Measurements from ENCODE around the gene CDKN2B-AS1.

Gene CDKN2B-AS1

GRCh38 chr9:21994556-21995005 lies at the start of gene CDKN2B-AS1:
TSS of gene CDKN2B-AS1 (plus strand) at chr9:21994791.
- in situ Hi-C loops (cut with MboI; ENCODE audit: low sequenced_read_pairs) = loop anchor here (25.0 kb wide), 1 partner anchor 218 kb away; no protein-coding TSS in a partner anchor

DNA sequence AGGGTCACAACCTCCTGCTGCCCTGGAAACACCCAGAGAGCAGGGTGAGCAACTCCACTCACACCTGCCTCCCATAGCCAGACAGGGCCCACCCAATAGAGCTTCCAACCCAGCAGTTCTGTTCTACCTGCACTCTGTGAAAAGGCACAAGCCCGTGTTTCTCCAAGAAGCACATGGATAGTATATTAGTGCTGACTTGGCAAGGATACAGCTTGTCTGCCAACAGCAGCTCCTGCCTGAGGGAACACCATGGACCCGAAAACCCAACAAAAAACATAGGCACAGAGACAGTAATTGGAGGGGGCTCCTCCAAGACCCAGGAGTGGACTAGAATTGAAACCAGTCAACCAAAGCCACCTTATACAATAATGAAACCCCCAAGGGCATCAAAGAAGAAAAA lies 49.0 kb upstream of the CDKN2B-AS1 start:
- in situ Hi-C loops (cut with MboI; ENCODE audit: low sequenced_read_pairs) = no loop called here

GRCh38 chr9:21958833-21959232 lies 35.8 kb upstream of the CDKN2B-AS1 start:
- in situ Hi-C loops (cut with MboI; ENCODE audit: low sequenced_read_pairs) = loop anchor here (25.0 kb wide), 1 partner anchor 122 kb away; no protein-coding TSS in a partner anchor

DNA sequence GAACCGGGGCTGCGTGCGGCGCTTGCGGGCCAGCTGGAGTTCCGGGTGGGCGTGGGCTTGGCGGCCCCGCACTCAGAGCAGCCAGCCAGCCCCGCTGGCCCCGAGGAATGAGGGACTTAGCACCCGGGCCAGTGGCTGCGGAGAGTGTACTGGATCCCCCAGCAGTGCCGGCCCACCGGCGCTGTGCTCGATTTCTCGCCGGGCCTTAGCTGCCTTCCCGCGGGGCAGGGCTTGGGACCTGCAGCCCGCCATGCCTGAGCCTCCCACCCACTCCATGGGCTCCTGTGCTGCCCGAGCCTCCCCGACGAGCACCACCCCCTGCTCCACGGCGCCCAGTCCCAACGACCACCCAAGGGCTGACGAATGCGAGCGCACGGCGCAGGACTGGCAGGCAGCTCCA lies 35.3 kb upstream of the CDKN2B-AS1 start:
- in situ Hi-C loops (cut with MboI; ENCODE audit: low sequenced_read_pairs) = loop anchor here (25.0 kb wide), 1 partner anchor 122 kb away; no protein-coding TSS in a partner anchor

- in situ Hi-C loops (cut with MboI; ENCODE audit: low sequenced_read_pairs) = loop anchor here (25.0 kb wide), 1 partner anchor 124 kb away; no protein-coding TSS in a partner anchor
Observed at GRCh38 chr9:21961569-21961968, 33.0 kb upstream of the CDKN2B-AS1 start.

DNA sequence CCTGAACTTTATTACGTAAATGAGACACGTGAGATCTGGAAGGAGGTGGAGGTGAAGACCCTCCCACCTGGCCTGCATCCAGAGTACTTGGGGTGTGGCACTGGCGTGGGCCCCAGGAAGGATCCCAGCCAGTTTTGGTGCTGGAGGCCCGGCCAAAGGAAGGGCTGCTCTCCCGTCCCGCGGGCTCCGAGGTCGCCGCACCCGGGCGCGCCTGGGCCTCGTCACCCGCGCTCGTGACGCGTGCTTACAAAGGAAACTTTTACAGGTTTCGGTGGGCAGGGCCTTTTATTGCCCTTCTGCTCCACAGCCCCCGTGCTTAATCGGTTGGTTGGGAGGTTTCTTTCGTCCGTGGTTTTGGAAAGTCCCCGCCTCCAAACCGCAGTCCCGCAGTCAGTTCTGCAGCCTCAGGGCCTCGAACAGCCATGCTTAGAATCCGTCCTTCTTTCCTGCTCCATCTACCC lies 29.6 kb upstream of the CDKN2B-AS1 start:
- in situ Hi-C loops (cut with MboI; ENCODE audit: low sequenced_read_pairs) = loop anchor here (25.0 kb wide), 1 partner anchor 128 kb away; no protein-coding TSS in a partner anchor

DNA sequence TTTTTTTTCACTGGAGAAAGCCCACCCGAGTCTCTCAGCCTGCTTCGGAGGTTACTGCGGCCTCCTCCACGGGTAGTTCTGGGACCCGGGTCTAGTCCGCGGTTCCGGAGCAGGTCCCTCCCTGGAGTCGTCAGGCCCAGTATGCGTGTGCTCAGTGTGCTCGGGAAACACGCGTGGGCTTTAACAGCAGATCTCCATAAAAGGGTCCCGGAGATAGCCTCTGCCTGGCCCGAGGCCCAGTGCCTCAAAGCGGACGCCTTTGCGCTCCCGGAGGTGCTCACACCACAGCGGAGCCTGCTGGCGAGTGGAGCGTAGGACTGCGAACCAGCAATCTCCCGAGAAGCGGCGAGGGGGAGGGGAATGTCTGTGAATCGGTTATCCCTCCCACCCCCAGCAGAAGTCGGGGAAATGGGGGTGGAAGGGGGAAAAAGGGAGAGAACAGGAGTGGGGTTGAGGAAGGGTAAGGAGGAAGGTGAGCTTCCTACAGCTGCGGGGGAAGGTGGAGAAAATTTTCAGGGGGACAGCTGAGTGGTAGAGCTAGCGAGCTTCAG lies 29.1 kb upstream of the CDKN2B-AS1 start:
- in situ Hi-C loops (cut with MboI; ENCODE audit: low sequenced_read_pairs) = loop anchor here (25.0 kb wide), 1 partner anchor 128 kb away; no protein-coding TSS in a partner anchor

DNA sequence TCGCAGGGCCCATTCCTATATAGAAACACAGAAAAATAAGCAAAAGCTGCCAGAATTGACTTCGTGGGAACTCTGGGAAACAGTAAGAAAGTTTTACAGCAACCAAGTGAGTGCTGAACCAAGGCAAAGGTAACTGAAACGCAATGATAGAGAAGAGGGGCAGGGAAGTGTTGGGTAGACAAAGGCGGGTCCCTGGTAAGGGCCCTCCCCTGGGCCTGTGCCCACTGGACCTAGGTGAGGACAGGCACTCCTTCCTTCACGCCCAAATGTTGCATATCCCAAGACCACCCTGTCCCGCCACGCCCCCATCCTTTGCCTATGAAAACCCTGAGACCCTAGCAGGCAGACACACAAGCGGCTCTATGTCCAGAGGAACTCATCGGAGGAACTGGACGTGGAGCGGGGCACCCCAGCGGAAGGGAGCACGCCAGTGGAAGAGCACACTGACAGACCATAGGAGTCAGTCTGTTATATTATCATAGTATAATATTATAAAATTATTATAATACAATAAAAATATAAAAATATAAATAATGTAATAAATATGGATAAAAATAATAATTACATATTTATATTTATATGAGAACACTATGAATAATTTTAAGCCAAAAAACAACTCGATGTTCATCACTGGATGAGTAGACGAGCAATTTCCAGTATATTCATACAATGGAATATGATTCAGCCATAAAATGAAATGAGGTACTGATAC lies 28.3 kb upstream of the CDKN2B-AS1 start:
- in situ Hi-C loops (cut with MboI; ENCODE audit: low sequenced_read_pairs) = loop anchor here (25.0 kb wide), 1 partner anchor 129 kb away; no protein-coding TSS in a partner anchor

DNA sequence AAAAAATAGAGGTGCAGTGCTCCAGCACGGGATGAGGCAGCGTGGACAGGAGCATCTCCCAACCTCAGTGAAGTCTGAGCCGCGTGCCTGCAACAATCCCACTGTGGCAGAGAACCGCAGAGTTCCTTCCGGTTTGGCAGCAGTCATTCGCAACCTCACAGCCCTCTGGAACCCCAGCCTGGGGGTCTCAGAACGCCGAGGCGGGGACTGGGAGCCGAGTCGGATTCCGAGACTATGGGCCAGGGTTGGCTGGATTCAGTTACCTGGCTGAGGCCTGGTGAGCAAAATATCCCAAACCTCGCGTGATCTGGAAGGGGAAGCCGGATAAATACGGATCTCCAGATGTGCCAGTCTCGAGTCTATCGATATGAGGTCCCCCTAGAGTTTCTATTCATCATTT lies 27.4 kb upstream of the CDKN2B-AS1 start:
- in situ Hi-C loops (cut with MboI; ENCODE audit: low sequenced_read_pairs) = loop anchor here (25.0 kb wide), 1 partner anchor 130 kb away; no protein-coding TSS in a partner anchor

GRCh38 chr9:21967702-21968101 lies 26.9 kb upstream of the CDKN2B-AS1 start:
- in situ Hi-C loops (cut with MboI; ENCODE audit: low sequenced_read_pairs) = loop anchor here (25.0 kb wide), 1 partner anchor 130 kb away; no protein-coding TSS in a partner anchor

DNA sequence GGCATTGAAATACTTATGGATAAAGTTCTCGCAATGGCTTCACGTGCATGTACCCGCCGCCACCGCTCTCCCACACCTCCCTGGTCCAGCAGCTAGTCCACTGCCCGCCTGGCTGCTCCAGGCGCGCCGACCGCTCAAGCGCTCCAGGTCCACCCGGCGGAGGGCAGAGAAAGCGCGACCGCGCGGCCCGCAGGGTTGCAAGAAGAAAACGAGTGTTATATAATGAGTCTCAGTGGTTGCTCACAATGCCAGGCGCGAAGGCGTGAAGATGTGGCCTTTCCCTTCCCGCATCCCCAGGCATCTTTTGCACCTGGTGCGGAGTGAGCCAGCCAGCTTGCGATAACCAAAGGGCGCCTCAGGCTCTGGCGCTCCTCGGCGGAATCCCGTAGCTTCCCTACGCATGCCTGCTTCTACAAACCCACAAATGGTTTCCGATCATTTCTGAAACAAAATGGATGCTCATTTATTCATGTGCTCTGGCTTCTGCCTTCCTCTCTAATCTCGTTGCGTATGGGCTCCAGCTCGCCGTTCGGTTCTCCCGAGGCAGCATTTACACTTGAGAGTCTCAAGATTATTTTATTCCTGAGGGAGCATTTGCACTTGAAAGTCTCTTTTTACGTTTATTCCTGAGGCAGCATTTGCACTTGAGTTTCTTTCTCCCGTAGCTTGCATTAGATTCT lies 26.1 kb upstream of the CDKN2B-AS1 start:
- in situ Hi-C loops (cut with MboI; ENCODE audit: low sequenced_read_pairs) = loop anchor here (25.0 kb wide), 1 partner anchor 131 kb away; no protein-coding TSS in a partner anchor

- in situ Hi-C loops (cut with MboI; ENCODE audit: low sequenced_read_pairs) = loop anchor here (25.0 kb wide), 1 partner anchor 132 kb away; no protein-coding TSS in a partner anchor
Observed at GRCh38 chr9:21969011-21969940, 25.3 kb upstream of the CDKN2B-AS1 start.

DNA sequence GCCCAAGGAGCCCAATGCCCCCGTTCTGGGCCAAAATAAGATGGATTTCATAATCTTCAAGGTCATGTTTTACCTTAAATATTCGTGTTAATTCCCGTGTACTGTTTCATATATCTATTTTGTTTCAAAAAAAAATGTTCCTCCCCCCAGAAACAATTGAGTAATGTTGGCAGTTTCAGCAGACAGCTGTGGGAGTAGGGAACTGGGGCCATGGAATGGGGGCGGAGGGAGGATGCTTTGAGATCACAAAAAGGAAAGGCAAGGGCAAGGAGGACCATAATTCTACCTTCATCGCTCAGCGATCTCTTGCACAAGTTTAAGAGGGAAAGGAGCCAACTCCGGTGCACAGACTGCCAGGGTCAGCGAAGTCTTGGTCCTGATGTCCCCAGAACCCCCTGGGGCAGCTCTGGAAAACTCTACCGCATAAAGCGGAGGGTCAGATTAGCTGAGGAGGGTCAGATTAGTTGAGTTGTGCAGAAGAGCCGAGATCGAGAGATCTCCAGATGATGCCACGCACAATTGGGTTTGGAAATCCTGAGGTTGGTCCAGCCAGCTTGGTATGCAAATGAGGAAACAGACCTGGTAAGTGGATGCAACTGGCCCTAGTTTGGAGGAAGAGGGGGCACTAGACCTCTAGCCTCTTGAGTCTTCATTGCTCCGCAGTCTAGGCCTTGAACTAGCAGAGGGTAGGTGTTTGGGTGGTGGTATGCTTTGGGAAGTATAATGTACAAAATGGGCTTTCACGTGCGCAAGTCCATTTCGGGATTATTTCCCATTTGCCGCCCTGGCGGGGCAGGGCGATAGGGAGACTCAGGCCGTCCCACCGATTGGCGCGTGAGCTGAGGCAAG lies 24.4 kb upstream of the CDKN2B-AS1 start:
- in situ Hi-C loops (cut with MboI; ENCODE audit: low sequenced_read_pairs) = loop anchor here (25.0 kb wide), 1 partner anchor 133 kb away; no protein-coding TSS in a partner anchor

- in situ Hi-C loops (cut with MboI; ENCODE audit: low sequenced_read_pairs) = loop anchor here (25.0 kb wide), 1 partner anchor 134 kb away; no protein-coding TSS in a partner anchor
Observed at GRCh38 chr9:21970800-21971640, 23.6 kb upstream of the CDKN2B-AS1 start.

GRCh38 chr9:21972361-21972760 lies 22.2 kb upstream of the CDKN2B-AS1 start:
- in situ Hi-C loops (cut with MboI; ENCODE audit: low sequenced_read_pairs) = loop anchor here (25.0 kb wide), 1 partner anchor 135 kb away; no protein-coding TSS in a partner anchor

GRCh38 chr9:21974343-21974721 lies 20.3 kb upstream of the CDKN2B-AS1 start:
- in situ Hi-C loops (cut with MboI; ENCODE audit: low sequenced_read_pairs) = loop anchor here (25.0 kb wide), 1 partner anchor 137 kb away; no protein-coding TSS in a partner anchor

- in situ Hi-C loops (cut with MboI; ENCODE audit: low sequenced_read_pairs) = loop anchor here (25.0 kb wide), 2 partner anchors 138 to 237 kb away; no protein-coding TSS in a partner anchor
Observed at GRCh38 chr9:21974722-21975409, 19.7 kb upstream of the CDKN2B-AS1 start.
